K562 (cell line): ENCODE measurements around the gene VRK3. TPM values are rescaled to one million over a fixed set of nuclear protein-coding genes. Genes with fewer than 3 reads are reported as not detected.
A peak's percentile ranks its signal among the peaks of the same experiment; 100 is the strongest.
"Not testable (repeated sequence)": the region's sequence is repeated elsewhere in the genome, so short reads cannot be mapped to it uniquely, and the experiment has no call there.

Source experiments
- ATAC-seq: fragments of 200-7000 bp; cut with Tn5 transposase; 3 replicates; pipeline ENCODE4 v1.9.1; 2020; ENCODE audit warnings: moderate library complexity
- BruUV-seq: library from RNA; stranded (reverse); fragments of 400-500 nt; replicated peaks from 2 replicates; lab custom pipeline; 2021; lab: Mats Ljungman, UMichigan
- CTCF ChIA-PET: fragments of 300-600 bp; formaldehyde crosslinking; extraction: SDS; loops from one replicate; lab custom pipeline; 2021; ENCODE audit warnings: low intra/inter-chr PET ratio; lab: Yijun Ruan, JAX
- POLR2A ChIA-PET: fragments of 300-600, 350-650 bp; sonication (Branson Sonifier 250); formaldehyde crosslinking; extraction: SDS; loops from one replicate; lab custom pipeline; 2021; ENCODE audit warnings: antibody characterized with exemption, inconsistent platforms; lab: Yijun Ruan, JAX
- DNase-seq, 4 experiments: peaks; one replicate each; pipeline versions ENCODE4 v3.0.0 to v3.0.0-alpha.2; 2011 to 2018; ENCODE audit warnings: low spot score in 3 of 4, mixed read lengths in 3 of 4; ENCODE audit errors: extremely low read depth in 1 of 4
- FAIRE-seq: peaks from 2 replicates; lab custom pipeline; 2011; peaks lifted over from hg19 to GRCh38; lab: Jason Lieb, UNC
- H2AFZ ChIP-seq: 2 replicates; pipeline ENCODE4 v1.6.0; 2011; ENCODE audit warnings: low read depth, low read length, control low read depth, inconsistent platforms
- H3K27ac ChIP-seq: fragments of 200-600 bp; 3 replicates; pipeline ENCODE4 v1.8.0; 2011; ENCODE audit warnings: low read depth, mild to moderate bottlenecking, control low read depth, inconsistent platforms, low read length, moderate library complexity, mixed read lengths; ENCODE audit errors: extremely low read depth
- H3K27me3 ChIP-seq, 2 experiments: fragments of 300-600 bp in 1 of 2; 2 replicates in 1 of 2; 3 replicates in 1 of 2; pipeline versions ENCODE4 v1.6.0 to v1.8.0; 2011; ENCODE audit warnings: inconsistent platforms in 2 of 2, low read length in 2 of 2, mild to moderate bottlenecking in 1 of 2, mixed read lengths in 1 of 2, moderate library complexity in 1 of 2; ENCODE audit not compliant: control insufficient read depth in 2 of 2, insufficient read depth in 2 of 2
- H3K36me3 ChIP-seq: fragments of 300-600 bp; 3 replicates; pipeline ENCODE4 v1.8.0; 2011; ENCODE audit warnings: mild to moderate bottlenecking, low read length, inconsistent platforms; ENCODE audit not compliant: control insufficient read depth, insufficient read depth
- H3K4me1 ChIP-seq, 2 experiments: fragments of 200-600 bp in 1 of 2; replicated peaks in 1 of 2; 2 replicates in 1 of 2; 3 replicates in 1 of 2; pipeline versions ENCODE4 v1.5.1 to v1.8.0; 2011; ENCODE audit warnings: inconsistent platforms in 2 of 2, low read length in 2 of 2, mild to moderate bottlenecking in 1 of 2, mixed read lengths in 1 of 2, moderate library complexity in 1 of 2; ENCODE audit not compliant: control insufficient read depth in 2 of 2, insufficient read depth in 2 of 2
- H3K4me2 ChIP-seq: 2 replicates; pipeline ENCODE4 v1.6.1; 2011; ENCODE audit warnings: low read length, control low read depth, inconsistent platforms, mixed read lengths; ENCODE audit not compliant: insufficient read depth
- H3K4me3 ChIP-seq: fragments of 200-600 bp; sonication (generic), shearing (Covaris generic); 2 replicates; pipeline ENCODE4 v1.5.1; 2016; ENCODE audit warnings: control low read depth, inconsistent platforms
- H3K79me2 ChIP-seq: fragments of 200-600 bp; 3 replicates; pipeline ENCODE4 v1.8.0; 2011; ENCODE audit warnings: low read length, inconsistent platforms; ENCODE audit not compliant: control insufficient read depth, insufficient read depth
- H3K9ac ChIP-seq, 2 experiments: 2 replicates each; pipeline versions ENCODE4 v1.6.0 to v1.6.1; 2011; ENCODE audit warnings: low read depth in 2 of 2, low read length in 2 of 2, control low read depth in 1 of 2, inconsistent platforms in 1 of 2, mild to moderate bottlenecking in 1 of 2, mixed read lengths in 1 of 2; ENCODE audit not compliant: insufficient read depth in 1 of 2
- H3K9me1 ChIP-seq: one replicate; pipeline ENCODE4 v1.6.0; 2011; ENCODE audit warnings: inconsistent platforms, mild to moderate bottlenecking, low read length, moderate library complexity; ENCODE audit not compliant: control insufficient read depth, insufficient read depth
- H3K9me3 ChIP-seq: replicated peaks from 2 replicates; pipeline ENCODE4 v1.5.1; 2011; ENCODE audit warnings: low read depth, low read length, inconsistent platforms; ENCODE audit not compliant: control insufficient read depth, insufficient read depth
- H4K20me1 ChIP-seq: replicated peaks from 2 replicates; pipeline ENCODE4 v1.6.1; 2011; ENCODE audit warnings: low read length, inconsistent platforms, mixed read lengths; ENCODE audit not compliant: control insufficient read depth, insufficient read depth
- NR1H2 ChIP-seq: sonication (generic); formaldehyde crosslinking; IDR thresholded peaks from 2 replicates; pipeline ENCODE4 v1.4.0; 2020; ENCODE audit warnings: mild to moderate bottlenecking, missing genetic modification reagents
- POLR2G ChIP-seq: fragments of 200-400 bp; formaldehyde crosslinking; IDR thresholded peaks from 2 replicates; pipeline ENCODE4 v1.6.1; 2017; ENCODE audit warnings: low read depth, mild to moderate bottlenecking, antibody characterized with exemption, low read length, moderate library complexity
- RBM14 ChIP-seq: fragments of 200-400 bp; formaldehyde crosslinking; IDR thresholded peaks from 2 replicates; pipeline ENCODE4 v1.6.1; 2018; ENCODE audit warnings: low read depth, mild to moderate bottlenecking, low read length, moderate library complexity, borderline replicate concordance; ENCODE audit not compliant: insufficient read depth
- RFX1 ChIP-seq: fragments of 450-650 bp; IDR thresholded peaks from 2 replicates; pipeline ENCODE4 v1.6.1; 2016; ENCODE audit warnings: mild to moderate bottlenecking, moderate library complexity
- SRSF3 ChIP-seq: fragments of 200-400 bp; formaldehyde crosslinking; IDR thresholded peaks from 2 replicates; pipeline ENCODE4 v1.6.1; 2016; ENCODE audit warnings: mild to moderate bottlenecking, low read length, moderate library complexity; ENCODE audit not compliant: insufficient read depth
- THRAP3 ChIP-seq: fragments of 450-650 bp; IDR thresholded peaks from 2 replicates; pipeline ENCODE4 v1.6.1; 2016; ENCODE audit warnings: mild to moderate bottlenecking, inconsistent platforms, borderline replicate concordance
- ZNF639 ChIP-seq, 2 experiments: fragments of 200-800 bp in 1 of 2; sonication (Bioruptor generic) in 1 of 2; sonication (generic) in 1 of 2; formaldehyde crosslinking in 1 of 2; IDR thresholded peaks in 1 of 2; conservative IDR thresholded peaks in 1 of 2; 2 replicates each; pipeline versions ENCODE4 v1.5.0 to v1.6.1; 2016 to 2020; ENCODE audit warnings: missing compliant biosample characterization in 1 of 2, missing genetic modification characterization in 1 of 2, missing genetic modification reagents in 1 of 2
- WGBS: fragments of 100-300 bp; shearing (Covaris generic); methylation state at CpG from one replicate; pipeline ENCODE4 v1.1.6; 2016; ENCODE audit warnings: low coverage, mixed read lengths; ENCODE audit not compliant: insufficient coverage; ENCODE audit errors: missing lambda C conversion rate; 5-methylcytosine and 5-hydroxymethylcytosine counted together
- in situ Hi-C: fragments of 300-500 bp; cut with MboI; formaldehyde crosslinking; loops from 4 replicates; pipeline ENCODE4 v1.15.0; 2018; ENCODE audit warnings: inconsistent platforms, mixed read lengths
- intact Hi-C: fragments of 100-400 bp; cut with micrococcal nuclease; formaldehyde crosslinking; loops from 2 replicates; pipeline ENCODE4 v1.14.2; 2022
- polyA plus RNA-seq, 8 experiments: library from polyadenylated mRNA; depleted of rRNA in 4 of 8; stranded (reverse) in 5 of 8; unstranded in 3 of 8; fragments of >200 nt; fragmentation: Nextera tagmentation in 2 of 8; fragmentation: Illumina TruSeq in 1 of 8; extraction: Ambion mirVana in 2 of 8; extraction: Trizol in 1 of 8; gene quantifications; 2 replicates each; pipeline versions ENCODE4 v1.2.1 to v1.2.3, GENCODE V29; 2011 to 2014; ENCODE audit warnings: inconsistent platforms in 1 of 8, missing spikeins in 1 of 8
- total RNA-seq, 7 experiments: library from RNA; depleted of rRNA in 6 of 7; stranded (reverse); fragments of >200 nt in 6 of 7; fragmentation: Illumina TruSeq in 2 of 7; extraction: Trizol in 2 of 7; gene quantifications; 2 replicates each; pipeline versions ENCODE4 v1.2.1 to v1.2.3, GENCODE V29; 2011 to 2021; ENCODE audit warnings: low replicate concordance in 1 of 7

VRK3 gene
- total and polyA plus RNA-seq, 9 of the 15 experiments (the other 6 are each of a cell fraction or from before 2014, with no cell fraction given) = 25.6 to 94.3 (median 42.9) TPM

- H3K27me3 ChIP-seq = peaks cover 4 to 12% of the 10 kb centered on the region in 2 experiments; a peak in 3 of 5 replicates
- H3K9me1 ChIP-seq = peaks cover 5% of the 10 kb centered on the region
- no peak overlapping the region for H3K4me3 ChIP-seq
- FAIRE-seq (no peak), ATAC-seq (no peak), DNase-seq (no peak)
- no peaks in the 10 kb centered on the region; the same call in 2 of the 3 replicates for H3K36me3 ChIP-seq
- no TSS peak for BruUV-seq
- peaks cover 0 to 12% of the 10 kb centered on the region in 2 experiments; a peak in 3 of 5 replicates for H3K4me1 ChIP-seq
- in situ Hi-C loops = no loop called here
- H3K9me3 ChIP-seq = no peaks in the 10 kb centered on the region
- peaks cover 5% of the 10 kb centered on the region; the same call in 1 of the 2 replicates for H4K20me1 ChIP-seq
- 40% methylated on average over 12 of the region's 12 CpGs for WGBS
- intact Hi-C loops = no loop called here
- H3K79me2 ChIP-seq = no peaks in the 10 kb centered on the region
- TF ChIP-seq NR1H2 (CRISPR knock-in tag) (no peak), POLR2G (peak; percentile 39), SRSF3 (no peak), ZNF639 (CRISPR knock-in tag; conservative IDR thresholded peaks at IDR 0.05 in 1 of 2, IDR thresholded peaks at IDR 0.05 in 1 of 2) (no peak), THRAP3 (no peak), RFX1 (no peak), RBM14 (no peak)
- TF ChIP-seq, all 486 proteins: peak for 1
- Histone ChIP-seq H2AFZ (no peak overlapping the region), H3K9ac (0 out of 4 replicates have a peak overlapping the region, but pooled peaks of 1 of the 2 experiments have one; percentile 9), H3K4me2 (no peak overlapping the region), H3K27ac (no peak overlapping the region)
- POLR2A ChIA-PET = no interaction called here
- CTCF ChIA-PET = no interaction called here
These were observed 53.2 kb downstream of the VRK3 start for GRCh38 chr19:49971991-49972411.

- H3K27me3 ChIP-seq = peaks cover 6 to 15% of the 10 kb centered on the region in 2 experiments; a peak in 3 of 5 replicates
- in situ Hi-C loops, H4K20me1 ChIP-seq, intact Hi-C loops, H3K9me1 ChIP-seq, H3K4me3 ChIP-seq, FAIRE-seq, H3K9me3 ChIP-seq, DNase-seq, H3K4me1 ChIP-seq, H3K36me3 ChIP-seq, H3K4me2 ChIP-seq, H3K27ac ChIP-seq, BruUV-seq, H3K9ac ChIP-seq, ATAC-seq, H2AFZ ChIP-seq, CTCF ChIA-PET, H3K79me2 ChIP-seq: not testable (repeated sequence)
- 0% methylated on average over 1 of the region's 9 CpGs for WGBS
- POLR2A ChIA-PET = interaction anchor here (0.8 kb wide), 1 partner anchor 15 kb away, joined by 5 read pairs; no protein-coding TSS in a partner anchor
These were observed 55.8 kb downstream of the VRK3 start for GRCh38 chr19:49969355-49969754.
